H1 (cell line): Measurements from ENCODE around the gene FTL.

ENCODE experiments used
- CEBPB ChIP-seq: IDR thresholded peaks from 2 replicates; pipeline ENCODE4 v1.6.1; 2012; ENCODE audit warnings: low read depth, low read length
- EP300 ChIP-seq, 2 experiments: IDR thresholded peaks; 1 replicate in 1 of 2; 2 replicates in 1 of 2; pipeline ENCODE4 v1.6.1; 2011 to 2012; ENCODE audit warnings: low read depth in 2 of 2, low read length in 2 of 2, mild to moderate bottlenecking in 2 of 2, borderline replicate concordance in 1 of 2, inconsistent platforms in 1 of 2, moderate library complexity in 1 of 2
- FOSL1 ChIP-seq: IDR thresholded peaks from 2 replicates; pipeline ENCODE4 v1.6.1; 2011; ENCODE audit warnings: mild to moderate bottlenecking, low read depth, low read length, moderate library complexity; ENCODE audit not compliant: insufficient read depth
- GTF2F1 ChIP-seq: IDR thresholded peaks from 2 replicates; pipeline ENCODE4 v1.6.1; 2012; ENCODE audit warnings: low read depth, low read length, improper control_type of control experiment, borderline replicate concordance
- KDM5A ChIP-seq: fragments of 200-600 bp; IDR thresholded peaks from 2 replicates; pipeline ENCODE4 v1.7.1; 2012; ENCODE audit warnings: mild to moderate bottlenecking, low read length, inconsistent platforms, mixed read lengths
- POLR2AphosphoS5 ChIP-seq: IDR thresholded peaks from 2 replicates; pipeline ENCODE4 v1.6.1; 2011; ENCODE audit warnings: low read depth, low read length
- SP1 ChIP-seq: IDR thresholded peaks from 2 replicates; pipeline ENCODE4 v1.6.1; 2011; ENCODE audit warnings: low read depth, low read length
- TAF1 ChIP-seq: IDR thresholded peaks from 2 replicates; pipeline ENCODE4 v1.6.1; 2011; ENCODE audit warnings: mild to moderate bottlenecking, low read depth, low read length
- TBP ChIP-seq: IDR thresholded peaks from 2 replicates; pipeline ENCODE4 v1.6.1; 2011; ENCODE audit warnings: low read depth, low read length, improper control_type of control experiment
- YY1 ChIP-seq: IDR thresholded peaks from 2 replicates; pipeline ENCODE4 v1.6.1; 2011; ENCODE audit warnings: low read depth, mild to moderate bottlenecking, low read length
- TF ChIP-seq, protein P1 (sequence below), 3 experiments: IDR thresholded peaks; 1 replicate in 2 of 3; 2 replicates in 1 of 3; pipeline versions ENCODE4 v1.5.1 to v1.6.1; 2011; ENCODE audit warnings: low read length in 3 of 3, mild to moderate bottlenecking in 3 of 3, inconsistent platforms in 2 of 3, low read depth in 1 of 3, moderate library complexity in 1 of 3; ENCODE audit not compliant: insufficient read depth in 1 of 3; ENCODE audit errors: control extremely low read depth in 1 of 3
- TF ChIP-seq, protein P2 (sequence below): IDR thresholded peaks from 2 replicates; pipeline ENCODE4 v1.6.1; 2012; ENCODE audit warnings: inconsistent platforms
- TF ChIP-seq, protein P3 (sequence below): IDR thresholded peaks from 2 replicates; pipeline ENCODE4 v1.6.1; 2012; ENCODE audit warnings: inconsistent platforms

DNA sequence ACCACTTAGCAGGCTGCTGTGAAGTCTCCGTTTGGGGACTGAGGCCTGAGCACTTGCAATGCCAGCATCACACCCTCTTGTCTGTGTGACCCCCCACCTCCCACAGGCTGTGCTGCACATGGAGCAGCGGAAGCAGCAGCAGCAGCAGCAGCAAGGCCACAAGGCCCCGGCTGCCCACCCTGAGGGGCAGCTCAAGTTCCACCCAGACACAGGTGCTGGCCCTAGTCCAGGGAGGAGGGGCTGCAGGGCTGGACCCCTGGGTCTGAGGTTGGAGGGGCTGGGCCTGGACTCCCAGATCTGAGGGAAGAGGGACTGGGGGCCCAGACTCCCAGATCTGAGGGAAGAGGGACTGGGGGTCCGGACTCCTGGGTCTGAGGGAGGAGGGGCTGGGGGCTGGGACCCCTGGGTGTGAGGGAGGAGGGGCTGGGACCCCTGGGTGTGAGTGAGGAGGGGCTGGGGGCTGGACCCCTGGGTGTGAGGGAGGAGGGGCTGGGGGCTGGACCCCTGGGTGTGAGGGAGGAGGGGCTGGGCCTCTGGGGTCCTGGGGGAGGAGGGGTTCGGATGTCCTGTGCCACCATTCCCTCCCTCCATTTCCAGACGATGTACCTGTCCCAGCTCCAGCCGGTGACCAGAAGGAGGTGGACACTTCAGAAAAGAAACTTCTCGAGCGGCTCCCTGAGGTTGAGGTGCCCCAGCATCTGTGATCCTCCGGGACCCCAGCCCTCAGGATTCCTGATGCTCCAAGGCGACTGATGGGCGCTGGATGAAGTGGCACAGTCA, 43.2 kb upstream of the FTL start:
- no peak for TF ChIP-seq POLR2AphosphoS5
- TF ChIP-seq, protein P1, sequence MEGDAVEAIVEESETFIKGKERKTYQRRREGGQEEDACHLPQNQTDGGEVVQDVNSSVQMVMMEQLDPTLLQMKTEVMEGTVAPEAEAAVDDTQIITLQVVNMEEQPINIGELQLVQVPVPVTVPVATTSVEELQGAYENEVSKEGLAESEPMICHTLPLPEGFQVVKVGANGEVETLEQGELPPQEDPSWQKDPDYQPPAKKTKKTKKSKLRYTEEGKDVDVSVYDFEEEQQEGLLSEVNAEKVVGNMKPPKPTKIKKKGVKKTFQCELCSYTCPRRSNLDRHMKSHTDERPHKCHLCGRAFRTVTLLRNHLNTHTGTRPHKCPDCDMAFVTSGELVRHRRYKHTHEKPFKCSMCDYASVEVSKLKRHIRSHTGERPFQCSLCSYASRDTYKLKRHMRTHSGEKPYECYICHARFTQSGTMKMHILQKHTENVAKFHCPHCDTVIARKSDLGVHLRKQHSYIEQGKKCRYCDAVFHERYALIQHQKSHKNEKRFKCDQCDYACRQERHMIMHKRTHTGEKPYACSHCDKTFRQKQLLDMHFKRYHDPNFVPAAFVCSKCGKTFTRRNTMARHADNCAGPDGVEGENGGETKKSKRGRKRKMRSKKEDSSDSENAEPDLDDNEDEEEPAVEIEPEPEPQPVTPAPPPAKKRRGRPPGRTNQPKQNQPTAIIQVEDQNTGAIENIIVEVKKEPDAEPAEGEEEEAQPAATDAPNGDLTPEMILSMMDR (IDR thresholded peaks at IDR 0.05; ENCODE audit: control extremely low read depth in 1 of 3, insufficient read depth in 1 of 3, low read depth in 1 of 3, low read length in 3 of 3): no peak
- TF ChIP-seq, protein P2, sequence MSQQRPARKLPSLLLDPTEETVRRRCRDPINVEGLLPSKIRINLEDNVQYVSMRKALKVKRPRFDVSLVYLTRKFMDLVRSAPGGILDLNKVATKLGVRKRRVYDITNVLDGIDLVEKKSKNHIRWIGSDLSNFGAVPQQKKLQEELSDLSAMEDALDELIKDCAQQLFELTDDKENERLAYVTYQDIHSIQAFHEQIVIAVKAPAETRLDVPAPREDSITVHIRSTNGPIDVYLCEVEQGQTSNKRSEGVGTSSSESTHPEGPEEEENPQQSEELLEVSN: no peak
- no peak for TF ChIP-seq EP300 (IDR thresholded peaks at IDR 0.05; ENCODE audit: borderline replicate concordance in 1 of 2, low read depth in 2 of 2, low read length in 2 of 2)
- TF ChIP-seq FOSL1: no peak
- TF ChIP-seq CEBPB: no peak
- TF ChIP-seq GTF2F1: no peak
- TF ChIP-seq, protein P3, sequence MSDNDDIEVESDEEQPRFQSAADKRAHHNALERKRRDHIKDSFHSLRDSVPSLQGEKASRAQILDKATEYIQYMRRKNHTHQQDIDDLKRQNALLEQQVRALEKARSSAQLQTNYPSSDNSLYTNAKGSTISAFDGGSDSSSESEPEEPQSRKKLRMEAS: no peak
- no peak for TF ChIP-seq TAF1
- TF ChIP-seq KDM5A: no peak
- no peak for TF ChIP-seq TBP
- no peak for TF ChIP-seq SP1
- TF ChIP-seq YY1: no peak
